GM12878 (cell line): ENCODE results near the gene ZNF302.

Experiments
- NFYB ChIP-seq: IDR thresholded peaks from 2 replicates; pipeline ENCODE4 v1.6.1; 2011; ENCODE audit warnings: low read depth, mild to moderate bottlenecking, low read length, improper control_type of control experiment, moderate library complexity; ENCODE audit not compliant: insufficient read depth
- POLR2A ChIP-seq: IDR thresholded peaks from 2 replicates; pipeline ENCODE4 v1.6.1; 2011; ENCODE audit warnings: low read depth, mild to moderate bottlenecking, low read length
- RFX5 ChIP-seq: IDR thresholded peaks from 2 replicates; pipeline ENCODE4 v1.6.1; 2011; ENCODE audit warnings: low read depth, low read length, improper control_type of control experiment

- TF ChIP-seq NFYB (no peak), POLR2A (no peak), RFX5 (no peak)
Measured at GRCh38 chr19:34666958-34667265, 10.6 kb upstream of the ZNF302 start.
